NCI-H146 (cell line): Measurements from ENCODE around the gene UHRF2.
"Not testable (repeated sequence)": the region's sequence is repeated elsewhere in the genome, so short reads cannot be mapped to it uniquely, and the experiment has no call there.

Experiments used
- DNase-seq: peaks from one replicate; lab custom pipeline; 2025; lab: John Stamatoyannopoulos, UW

UHRF2 gene

DNA sequence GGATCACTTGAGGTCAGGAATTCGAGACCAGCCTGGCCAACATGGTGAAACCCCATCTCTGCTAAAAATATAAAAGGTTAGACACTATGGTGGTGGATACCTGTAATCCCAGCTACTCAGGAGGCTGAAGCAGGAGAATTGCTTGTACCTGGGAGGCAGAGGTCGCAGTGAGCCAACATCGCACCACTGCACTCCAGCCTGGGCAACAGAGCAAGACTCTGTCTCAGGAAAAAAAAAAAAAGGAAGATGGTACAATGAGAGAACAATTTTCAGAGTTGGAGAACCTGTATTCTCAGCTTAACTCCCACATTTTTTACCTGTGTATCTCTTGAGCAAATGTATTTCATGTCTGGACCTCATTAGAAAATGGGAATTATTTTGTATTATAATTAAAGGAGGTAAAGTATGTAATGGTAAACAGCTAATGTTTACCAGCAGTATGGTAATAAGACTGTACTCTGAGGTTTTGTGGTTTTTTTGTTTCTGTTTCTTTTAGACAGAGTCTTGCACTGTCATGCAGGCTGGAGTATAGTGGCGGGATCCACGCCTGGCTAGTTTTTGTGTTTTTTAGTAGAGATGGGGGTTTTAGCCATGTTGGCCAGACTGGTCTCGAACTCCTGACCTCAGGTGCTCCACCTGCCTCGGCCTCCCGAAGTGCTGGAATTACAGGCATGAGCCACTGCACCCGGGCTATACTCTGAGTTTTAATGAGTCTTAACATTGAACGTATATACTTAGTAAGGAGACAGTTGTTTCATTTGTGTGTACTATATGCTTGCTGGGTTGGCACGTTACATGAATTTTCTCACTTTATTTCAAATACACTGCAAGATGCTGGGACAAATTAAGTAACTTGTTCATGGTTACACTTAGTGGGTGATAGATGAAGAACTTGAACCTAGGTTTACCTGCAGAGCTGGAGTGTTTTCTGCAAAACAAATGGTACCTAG is 16.2 kb downstream of the UHRF2 start:
- no peak for DNase-seq

DNA sequence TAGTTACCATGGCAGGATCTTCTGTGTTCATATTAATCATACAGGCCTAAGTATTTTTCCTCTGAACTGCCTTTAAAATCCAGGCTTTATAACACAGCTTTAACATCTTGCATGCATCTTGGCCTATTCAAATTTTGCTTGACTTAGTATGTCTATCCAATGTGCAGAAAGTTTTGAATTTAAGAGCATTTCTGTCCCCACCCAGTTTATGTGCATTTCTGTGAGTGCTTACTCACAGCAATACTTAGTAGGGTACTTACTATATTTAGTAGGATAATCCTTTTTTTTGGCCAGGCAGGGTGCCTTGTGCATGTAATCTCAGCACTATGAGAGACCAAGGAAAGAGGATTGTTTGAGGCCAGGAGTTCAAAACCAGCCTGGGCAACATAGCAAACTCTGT is 18.0 kb downstream of the UHRF2 start:
- no peak for DNase-seq

DNA sequence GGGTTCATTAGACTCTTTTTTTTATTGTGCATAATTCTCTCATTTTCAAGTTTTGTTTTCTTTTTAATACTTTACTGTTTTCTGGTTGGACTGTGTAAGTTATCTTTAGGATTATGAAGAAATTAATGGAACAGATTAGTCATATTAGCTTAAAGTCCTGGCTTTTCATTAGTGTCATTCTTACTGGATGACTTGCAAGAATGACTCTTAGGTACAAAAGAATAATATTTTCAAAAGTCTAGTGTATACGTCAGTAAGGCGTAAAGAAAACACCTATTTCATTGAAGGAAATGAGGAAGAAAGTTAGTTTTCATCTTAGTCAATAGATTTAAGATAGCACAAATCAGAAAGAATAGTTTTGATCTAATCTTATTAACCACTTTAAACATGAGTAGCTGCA is 20.4 kb downstream of the UHRF2 start:
- DNase-seq = no peak

DNA sequence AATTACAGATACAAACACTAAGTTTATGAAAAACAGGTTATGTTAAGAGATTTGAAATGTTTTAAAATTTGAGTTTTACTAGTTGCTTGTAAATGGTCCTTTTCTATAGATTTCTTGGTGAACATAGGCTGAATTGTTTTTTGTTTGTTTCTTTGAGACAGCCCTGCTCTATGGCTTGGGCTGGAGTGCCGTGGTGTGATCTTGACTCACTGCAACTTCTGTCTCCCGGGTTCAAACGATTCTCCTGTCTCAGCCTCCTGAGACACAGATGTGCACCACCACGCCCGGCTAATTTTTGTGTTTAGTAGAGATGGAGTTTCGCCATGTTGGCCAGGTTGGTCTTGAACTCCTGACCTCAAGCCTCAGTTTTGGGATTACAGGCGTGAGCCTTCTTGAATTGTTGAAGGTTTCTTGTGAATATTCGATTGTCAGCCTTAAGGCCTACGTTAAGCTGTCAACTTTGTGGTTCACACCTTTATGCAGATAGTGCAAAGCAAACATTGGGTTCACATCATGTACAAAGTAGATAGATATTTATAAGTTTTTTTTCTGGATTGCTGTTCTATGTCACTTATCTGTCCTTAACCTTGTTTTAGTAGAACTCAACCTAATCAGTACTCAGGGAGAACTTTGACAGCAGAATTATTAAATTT is 26.2 kb downstream of the UHRF2 start:
- no peak for DNase-seq

DNA sequence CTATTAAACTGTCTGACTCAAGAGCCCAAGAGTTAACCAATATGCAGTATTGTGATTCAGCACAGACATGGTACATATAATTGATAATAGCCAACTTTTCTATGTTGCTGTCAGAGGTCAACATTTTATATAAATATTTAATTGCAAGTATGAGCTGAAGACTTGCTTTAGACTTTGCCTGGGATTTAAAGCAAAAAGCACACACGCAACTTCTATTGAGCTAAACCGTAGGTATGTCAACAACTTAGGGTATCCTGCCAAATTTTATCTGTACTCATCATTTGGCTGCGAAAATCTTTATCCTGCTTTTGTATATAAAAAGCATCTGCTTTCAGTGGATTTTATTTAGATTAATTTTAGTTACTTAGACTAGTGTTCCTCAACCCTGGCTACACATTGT is 27.4 kb downstream of the UHRF2 start:
- no peak for DNase-seq

DNA sequence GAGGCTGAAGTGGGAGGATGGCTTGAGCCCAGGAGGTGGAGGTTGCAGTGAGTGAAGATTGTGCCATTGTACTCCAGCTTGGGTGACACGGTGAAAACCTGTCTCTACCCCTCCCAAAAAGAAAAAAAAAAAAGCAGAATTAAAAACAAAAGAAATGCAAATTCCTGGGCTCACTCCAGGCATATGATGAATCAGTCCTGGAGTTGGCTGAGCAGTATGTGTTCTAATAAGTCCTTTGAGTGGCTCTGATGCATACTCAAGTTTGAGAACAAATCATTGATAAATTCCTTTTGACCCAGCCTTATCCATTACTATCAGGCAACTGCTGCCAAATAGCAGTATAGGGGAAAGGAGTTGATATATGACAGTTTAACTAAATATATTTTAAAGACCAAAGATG is 28.3 kb downstream of the UHRF2 start:
- DNase-seq = no peak

DNA sequence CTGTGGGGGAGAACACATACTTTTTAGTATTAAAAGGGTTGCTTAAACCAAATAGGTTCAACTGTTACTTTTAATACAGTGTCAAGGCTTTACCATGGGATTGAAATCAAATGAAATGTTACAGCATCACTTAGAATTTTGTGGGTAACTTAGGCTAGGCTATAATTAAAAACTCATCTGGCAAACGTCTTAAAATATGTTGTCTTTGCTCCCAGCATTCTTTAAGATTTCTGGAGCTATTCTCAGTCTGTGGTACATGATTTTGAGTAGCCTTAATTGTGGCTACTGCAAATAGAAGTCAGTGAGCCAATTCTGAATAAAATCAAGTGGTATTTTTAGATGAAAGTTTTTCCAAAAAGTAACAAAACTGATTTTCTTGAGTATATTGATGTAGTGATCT is 30.7 kb downstream of the UHRF2 start:
- DNase-seq = no peak

DNA sequence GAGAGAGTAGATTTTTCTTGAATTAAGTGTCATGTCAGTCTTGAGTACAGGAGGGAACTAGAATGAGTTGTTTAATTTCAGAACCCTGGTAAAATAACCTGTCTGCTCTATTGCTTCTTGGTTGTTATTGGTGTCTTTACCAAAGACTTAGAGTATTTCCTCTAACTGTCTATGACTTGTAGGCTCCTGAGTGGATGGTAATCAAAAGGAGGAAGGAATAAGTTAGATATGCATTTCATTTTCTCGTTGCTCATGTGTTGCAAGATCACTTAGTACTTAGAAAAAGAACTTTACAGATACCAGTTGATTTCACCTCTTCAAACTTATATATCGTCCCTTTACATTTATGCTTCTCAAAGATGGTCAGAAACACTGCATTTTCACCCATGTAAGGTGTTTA is 31.1 kb downstream of the UHRF2 start:
- no peak for DNase-seq

DNA sequence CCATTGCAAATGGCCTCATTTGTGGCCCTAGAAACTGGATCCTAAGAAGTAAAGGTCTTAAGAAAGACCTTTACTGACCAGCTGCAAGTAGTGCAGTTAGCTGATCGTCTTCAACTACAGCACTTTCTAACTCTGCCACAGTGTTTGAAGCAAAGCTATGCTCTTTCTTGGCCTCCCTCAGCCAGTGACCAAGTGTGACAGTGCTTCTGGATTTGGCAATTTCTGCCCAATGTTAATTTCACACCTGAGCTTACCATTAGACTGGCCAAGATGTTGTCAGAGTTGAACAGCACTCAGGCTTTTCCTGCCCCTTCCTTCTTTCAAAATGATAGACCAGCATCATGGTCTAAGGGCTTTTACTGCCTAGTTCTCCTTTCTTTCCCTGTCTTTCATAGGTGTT is 36.1 kb downstream of the UHRF2 start:
- DNase-seq = no peak

DNA sequence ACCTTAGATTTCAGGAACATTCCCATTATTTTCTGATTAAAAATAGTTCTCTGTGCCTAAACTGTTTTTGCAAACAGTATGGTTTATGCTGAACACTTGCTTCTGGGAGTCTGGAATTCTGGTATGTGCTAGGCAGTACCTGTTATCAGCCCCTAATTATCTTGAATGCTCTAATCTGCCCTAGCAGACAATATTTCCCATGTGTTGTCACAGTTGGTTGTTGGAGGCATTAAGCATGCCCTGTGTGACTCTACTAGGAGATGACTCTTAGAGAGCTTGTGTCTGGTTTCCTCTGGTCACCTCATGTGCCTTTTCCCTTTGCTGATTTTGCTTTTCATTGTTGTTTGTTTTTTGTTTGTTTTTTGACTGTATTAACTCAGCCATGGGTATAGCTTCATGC is 36.6 kb downstream of the UHRF2 start:
- no peak for DNase-seq

DNA sequence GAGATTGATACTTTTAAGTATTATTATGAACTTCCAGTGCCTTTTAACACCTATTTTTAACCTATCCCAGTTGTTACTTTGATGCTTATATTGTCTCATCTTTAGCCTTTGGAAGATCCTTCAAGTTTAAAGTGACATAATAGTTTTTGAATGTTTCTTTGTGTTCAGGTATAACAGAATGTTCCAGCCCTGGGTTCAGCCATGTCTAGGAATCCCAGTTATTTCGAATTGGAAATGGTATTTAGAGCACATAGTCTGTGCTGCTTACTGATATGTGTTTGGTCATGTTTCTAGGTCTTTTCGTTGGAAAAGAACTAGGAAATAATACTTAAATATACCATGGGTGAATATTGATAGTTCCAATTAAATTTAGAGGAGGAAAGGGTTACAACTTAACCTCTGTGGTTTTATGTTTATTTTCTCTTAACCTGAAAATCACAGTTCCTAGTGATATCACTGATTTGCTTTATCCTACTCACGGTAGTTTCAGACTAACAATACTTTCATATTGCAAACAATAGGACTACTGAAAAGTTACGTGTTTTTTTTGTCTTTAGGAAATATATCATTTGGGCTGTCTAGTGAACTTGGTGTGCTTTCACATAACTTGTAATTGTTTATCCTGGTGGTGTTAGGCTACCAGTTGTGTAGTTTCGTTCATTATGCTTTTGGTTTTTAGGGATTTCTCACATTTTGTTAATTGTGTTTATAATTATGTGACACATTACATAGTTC is 37.8 kb downstream of the UHRF2 start:
- no peak for DNase-seq

DNA sequence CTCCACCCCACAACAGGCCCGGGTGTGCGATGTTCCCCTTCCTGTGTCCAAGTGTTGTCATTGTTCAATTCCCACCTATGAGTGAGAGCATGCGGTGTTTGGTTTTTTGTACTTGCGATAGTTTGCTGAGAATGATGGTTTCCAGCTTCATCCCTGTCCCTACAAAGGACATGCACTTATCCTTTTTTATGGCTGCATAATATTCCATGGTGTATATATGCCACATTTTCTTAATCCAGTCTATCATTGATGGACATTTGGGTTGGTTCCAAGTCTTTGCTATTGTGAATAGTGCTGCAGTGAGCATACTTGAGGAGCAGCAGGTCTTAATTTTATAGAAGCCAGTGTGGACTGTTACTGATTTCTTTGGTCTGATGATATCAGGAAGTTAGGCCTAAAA is 42.3 kb downstream of the UHRF2 start:
- DNase-seq = not testable (repeated sequence)

DNA sequence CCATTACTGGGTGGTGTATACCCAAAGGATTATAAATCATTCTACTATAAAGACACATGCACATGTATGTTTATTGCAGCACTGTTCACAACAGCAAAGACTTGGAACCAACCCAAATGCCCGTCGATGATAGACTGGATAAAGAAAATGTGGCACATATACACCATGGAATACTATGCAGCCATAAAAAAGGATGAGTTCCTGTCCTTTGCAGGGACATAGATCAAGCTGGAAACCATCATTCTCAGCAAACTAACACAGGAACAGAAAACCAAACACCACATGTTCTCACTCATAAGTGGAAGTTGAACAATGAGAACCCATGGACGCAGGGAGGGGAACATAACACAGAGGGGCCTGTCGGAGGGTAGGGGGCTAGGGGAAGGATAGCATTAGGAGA is 45.7 kb downstream of the UHRF2 start:
- DNase-seq = not testable (repeated sequence)

DNA sequence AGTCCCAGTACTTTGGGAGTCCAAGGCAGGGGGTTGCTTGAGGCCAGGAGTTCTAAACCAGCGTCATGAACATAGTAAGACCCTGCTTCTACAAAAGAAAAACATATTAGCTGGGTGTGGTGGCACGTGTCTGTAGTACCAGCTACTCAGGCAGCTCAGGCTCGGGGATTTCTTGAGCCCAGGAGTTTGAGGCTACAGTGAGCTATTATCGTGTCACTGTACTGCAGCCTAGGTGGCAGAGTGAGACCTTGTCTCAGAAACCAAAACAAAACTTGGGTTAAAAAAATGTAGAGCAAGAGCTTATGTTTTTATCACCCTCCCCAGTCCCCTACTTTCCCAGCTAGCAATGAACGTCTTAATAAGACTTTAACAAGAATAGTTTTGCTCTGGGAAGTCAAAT is 46.7 kb downstream of the UHRF2 start:
- DNase-seq = no peak

DNA sequence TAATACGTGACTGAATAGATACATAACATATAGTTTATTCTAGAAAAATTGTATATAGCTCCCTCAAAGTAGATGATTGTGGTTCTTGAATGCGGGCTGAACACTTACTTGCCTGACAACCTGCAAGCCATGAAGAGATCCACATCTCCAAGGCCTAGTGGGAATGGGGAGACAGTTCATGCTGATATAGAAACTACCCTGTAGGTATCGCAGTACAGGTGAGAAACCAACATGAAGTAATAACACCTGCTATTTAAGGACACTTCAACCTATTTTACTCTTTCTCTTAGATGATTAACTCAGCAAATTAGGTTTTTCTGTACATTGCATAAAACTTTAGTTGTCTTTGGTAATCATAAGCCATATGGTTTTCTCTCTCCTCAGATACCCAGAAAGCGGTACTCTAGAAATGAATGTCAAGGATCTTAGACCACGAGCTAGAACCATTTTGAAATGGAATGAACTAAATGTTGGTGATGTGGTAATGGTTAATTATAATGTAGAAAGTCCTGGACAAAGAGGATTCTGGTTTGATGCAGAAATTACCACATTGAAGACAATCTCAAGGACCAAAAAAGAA is 47.3 kb downstream of the UHRF2 start:
- no peak for DNase-seq

DNA sequence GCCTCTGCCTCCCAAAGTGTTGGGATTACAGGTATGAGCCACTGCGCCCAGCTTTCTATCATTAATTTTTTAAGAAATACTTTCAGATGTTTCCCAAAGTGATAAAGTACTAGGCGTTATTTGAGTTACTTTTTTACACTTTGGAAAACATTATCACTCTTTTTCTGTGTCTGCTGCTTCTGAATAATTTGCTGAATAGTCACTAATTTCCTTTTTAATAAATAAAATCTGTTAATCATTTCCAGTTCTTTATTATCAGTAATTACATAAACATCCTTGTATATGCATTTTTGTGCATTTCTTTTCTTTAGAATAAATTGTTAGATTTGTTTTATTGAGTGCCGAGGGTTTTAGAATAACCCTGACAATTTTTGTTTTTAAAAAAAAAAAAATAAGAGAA is 48.6 kb downstream of the UHRF2 start:
- DNase-seq = no peak

DNA sequence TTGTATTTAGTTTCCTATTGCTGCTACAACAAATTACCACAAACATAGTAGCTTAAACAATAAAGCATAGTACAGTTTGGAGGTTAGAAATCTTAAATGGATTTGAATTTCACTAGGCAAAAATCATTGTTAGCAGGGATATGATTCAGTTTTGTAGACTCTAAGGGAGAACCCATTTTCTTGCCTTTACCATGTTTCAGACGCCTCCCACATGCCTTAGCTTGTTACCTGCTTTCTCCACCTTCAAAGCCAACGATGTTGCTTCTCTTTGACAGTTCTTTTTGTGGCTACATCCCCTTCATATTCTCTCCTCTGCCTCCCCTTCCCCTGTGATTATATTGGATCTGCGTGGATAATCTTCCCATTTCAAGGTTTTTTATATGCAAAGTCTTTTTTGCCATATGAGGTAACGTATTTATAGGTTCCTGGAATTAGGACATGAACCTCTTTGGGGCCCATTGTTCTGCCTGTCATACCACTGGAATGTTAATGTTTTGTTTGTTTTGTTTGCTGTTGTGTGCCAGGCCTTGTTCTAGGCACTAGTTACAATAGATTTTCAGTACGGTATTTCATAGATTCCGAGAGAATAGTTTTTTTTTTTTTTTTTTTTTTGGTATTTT is 54.1 kb downstream of the UHRF2 start:
- DNase-seq = no peak

DNA sequence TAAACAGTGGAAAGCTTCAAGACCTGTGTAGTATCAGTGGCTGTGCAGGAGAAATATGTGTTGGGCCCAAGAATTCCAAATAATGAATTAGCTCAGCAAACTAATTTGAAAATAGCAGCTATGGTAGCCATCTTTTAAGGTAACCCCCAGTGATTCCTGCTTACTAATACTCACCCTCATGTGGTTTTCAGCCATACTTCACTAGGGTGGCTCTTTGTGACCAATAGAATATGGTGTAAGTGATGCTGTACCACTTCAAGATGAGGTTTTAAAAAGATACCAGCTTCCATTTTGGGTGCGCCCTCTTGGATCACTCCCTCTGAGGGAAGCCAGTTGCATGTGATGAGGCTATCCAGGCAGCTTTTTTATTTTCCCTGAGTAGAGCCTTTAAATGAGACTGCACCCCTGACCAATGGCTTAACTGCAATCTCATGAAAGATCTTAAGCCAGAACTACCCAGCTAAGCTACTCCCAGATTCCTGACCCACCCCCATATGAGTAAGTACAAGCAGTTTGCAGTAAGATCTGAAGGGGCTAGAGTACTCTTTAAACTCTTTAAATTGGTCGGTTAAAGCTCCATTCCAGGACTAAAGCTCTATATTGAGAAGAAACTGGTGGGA is 58.3 kb downstream of the UHRF2 start:
- no peak for DNase-seq

DNA sequence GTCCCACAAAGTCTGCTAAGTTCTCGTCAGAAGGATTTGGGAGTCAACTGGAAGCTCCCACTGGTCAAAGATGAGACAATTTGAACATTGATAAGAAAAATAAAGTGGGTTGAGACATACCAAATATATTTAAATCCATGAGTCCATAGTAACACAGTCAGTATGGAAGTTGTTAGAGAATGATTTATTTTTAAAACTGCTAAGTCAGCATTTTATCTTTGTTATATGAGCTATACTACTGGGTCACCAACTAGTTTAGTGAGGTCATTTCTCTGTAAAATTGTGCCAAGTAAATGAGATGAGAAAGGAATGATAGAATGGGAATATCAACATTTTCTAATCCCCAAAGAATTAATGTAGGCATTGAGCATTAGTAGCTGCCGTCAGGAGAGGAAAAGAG is 60.2 kb downstream of the UHRF2 start:
- no peak for DNase-seq

DNA sequence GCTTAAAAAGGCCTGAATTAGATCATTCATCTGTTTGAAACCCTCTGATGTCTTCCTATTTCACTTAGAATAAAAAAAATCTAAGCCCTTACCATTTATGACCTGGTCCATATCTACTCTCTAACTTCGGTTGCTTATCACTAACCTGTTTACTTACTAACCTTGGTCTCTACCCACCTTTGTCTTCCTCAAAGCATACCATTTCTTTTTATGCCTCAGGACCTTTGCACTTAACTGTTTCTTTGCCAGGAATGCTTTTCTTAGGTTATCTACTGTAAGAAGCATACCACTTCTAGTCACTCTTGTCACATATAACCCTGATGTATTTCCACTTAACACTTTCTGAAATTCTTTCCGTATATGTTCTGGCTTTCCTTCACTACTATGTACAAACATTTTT is 67.0 kb downstream of the UHRF2 start:
- DNase-seq = no peak

DNA sequence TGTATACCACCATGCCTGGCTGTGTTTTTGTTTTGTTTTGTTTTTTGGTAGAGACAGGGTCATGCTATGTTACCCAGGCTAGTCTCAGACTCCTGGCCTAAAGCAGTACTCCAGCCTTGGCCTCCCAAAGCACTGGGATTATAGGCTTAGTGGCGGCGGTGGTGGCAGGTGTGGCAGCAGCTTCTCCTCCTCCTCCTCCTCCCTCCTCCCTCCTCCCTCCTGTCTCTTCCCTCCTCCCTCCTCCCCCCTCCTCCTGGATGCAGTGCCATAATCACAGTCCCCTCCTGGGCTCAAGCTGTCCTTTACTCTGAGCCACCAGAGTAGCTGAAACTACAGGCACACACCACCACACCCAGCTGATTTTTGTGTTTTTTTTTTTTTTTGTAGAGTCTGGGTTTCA is 71.2 kb downstream of the UHRF2 start:
- DNase-seq = no peak

DNA sequence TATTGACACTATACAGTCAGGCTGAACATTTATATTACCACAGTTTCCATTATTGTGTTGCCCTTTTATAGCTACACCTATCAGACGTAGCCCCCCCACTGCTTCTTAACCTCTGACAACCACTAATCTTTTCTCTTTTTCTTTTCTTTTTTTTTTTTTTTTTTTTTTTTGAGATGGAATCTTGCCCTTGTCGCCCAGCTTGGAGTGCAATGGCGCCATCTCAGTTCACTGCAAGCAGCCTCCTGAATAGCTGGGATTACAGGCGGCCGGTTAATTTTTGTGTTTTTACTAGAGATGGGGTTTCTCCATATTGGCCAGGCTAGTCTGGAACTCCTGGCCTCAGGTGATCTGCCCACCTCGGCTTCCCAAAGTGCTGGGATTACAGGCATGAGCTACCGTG is 75.4 kb downstream of the UHRF2 start:
- DNase-seq = no peak
